ENCODE measurements around the gene IFITM1. TPM values are rescaled to one million over a fixed set of nuclear protein-coding genes. Genes with fewer than 3 reads are reported as not detected.

The IFITM1 gene
- total and polyA plus RNA-seq, 2 of the 4 experiments (the other 2 are of a cell fraction) = 24.2 to 68.9 TPM

GRCh38 chr11:283405-284104, 30.3 kb upstream of the IFITM1 start:
- no peak overlapping the region for H2BK15ac ChIP-seq (ENCODE audit: low read depth, low read length)
- no peak overlapping the region for H2AK9ac ChIP-seq (replicated peaks; ENCODE audit: low read depth, low read length, poor library complexity)
- no peak overlapping the region for H4K91ac ChIP-seq (ENCODE audit: insufficient read depth, low read depth, low read length)
- no peaks in the 10 kb centered on the region for H4K20me1 ChIP-seq (ENCODE audit: insufficient read depth, low read length)
- H3K27ac ChIP-seq (ENCODE audit: insufficient read depth, low read length) = no peak overlapping the region
- peaks cover 66% of the 10 kb centered on the region for H3K27me3 ChIP-seq (ENCODE audit: control insufficient read depth, insufficient read depth, low read length)
- 100% methylated on average over 3 of the region's 23 CpGs; no CpG with 5 or more reads in 1 of the 2 experiments for WGBS, 2 experiments (ENCODE audit: extremely low coverage in 2 of 2, insufficient read length in 1 of 2)
- ChIA-PET CTCF (no interaction called here), POLR2A (ENCODE audit: unreplicated experiment) (no interaction called here)
- no peak overlapping the region for H3K9ac ChIP-seq (ENCODE audit: low read depth, low read length)
- no peaks in the 10 kb centered on the region for H3K36me3 ChIP-seq (ENCODE audit: control insufficient read depth, insufficient read depth, low read length)
- no peak overlapping the region for H3K23ac ChIP-seq (ENCODE audit: low read depth, low read length)
- H3K9me3 ChIP-seq (ENCODE audit: control insufficient read depth, insufficient read depth, low read length) = no peaks in the 10 kb centered on the region
- in situ Hi-C loops (cut with MboI; ENCODE audit: low sequenced_read_pairs) (loop anchor here (10.0 kb wide), 1 partner anchor 59 kb away; no protein-coding TSS in a partner anchor), dilution Hi-C loops (cut with HindIII; ENCODE audit: low sequenced_read_pairs, unreplicated experiment) (no loop called here), intact Hi-C loops (cut with micrococcal nuclease) (no loop called here)
- no peak overlapping the region for H3K4ac ChIP-seq (ENCODE audit: low read depth, low read length)
- H3K14ac ChIP-seq (replicated peaks; ENCODE audit: low read depth, low read length) = no peak overlapping the region
- H3K79me1 ChIP-seq (ENCODE audit: low read depth in 1 of 2, low read length in 2 of 2) = no peaks in the 10 kb centered on the region
- ATAC-seq (ENCODE audit: low read depth) (no peak), DNase-seq (no peak)
- no peak overlapping the region for H4K8ac ChIP-seq (ENCODE audit: low read depth in 2 of 2, low read length in 2 of 2)
- H4K5ac ChIP-seq (ENCODE audit: low read depth, low read length) = no peak overlapping the region
- no peaks in the 10 kb centered on the region for H3K9me1 ChIP-seq (ENCODE audit: insufficient read depth, low read length)
- no peak overlapping the region for H2BK20ac ChIP-seq (ENCODE audit: low read depth, low read length)
- H2BK5ac ChIP-seq (ENCODE audit: low read depth, low read length, poor library complexity, severe bottlenecking) = no peak overlapping the region
- no peak overlapping the region for H2AK5ac ChIP-seq (ENCODE audit: low read depth, low read length)
- H2BK120ac ChIP-seq (ENCODE audit: low read depth, low read length) = no peak overlapping the region
- peaks cover 2% of the 10 kb centered on the region; the same call in 1 of the 2 replicates for H3K4me1 ChIP-seq (ENCODE audit: control insufficient read depth, insufficient read depth, low read length)
- no peak for TF ChIP-seq RFX5 (IDR thresholded peaks at IDR 0.05; ENCODE audit: low read depth, low read length)
- TF ChIP-seq CTCF (conservative IDR thresholded peaks at IDR 0.05; ENCODE audit: low read depth, low read length) = no peak
- TF ChIP-seq RAD21 (IDR thresholded peaks at IDR 0.05; ENCODE audit: low read length) = no peak
- TF ChIP-seq USF2 (IDR thresholded peaks at IDR 0.05; ENCODE audit: low read depth, low read length) = no peak
- TF ChIP-seq MAFK (IDR thresholded peaks at IDR 0.05; ENCODE audit: low read depth, low read length) = no peak
- TF ChIP-seq POLR2A (IDR thresholded peaks at IDR 0.05; ENCODE audit: low read depth, low read length) = no peak
- no peak for TF ChIP-seq BHLHE40 (IDR thresholded peaks at IDR 0.05; ENCODE audit: low read depth, low read length)
- no peak for TF ChIP-seq FOS (IDR thresholded peaks at IDR 0.05; ENCODE audit: low read depth, low read length)
- TF ChIP-seq ELK1 (IDR thresholded peaks at IDR 0.05; ENCODE audit: borderline replicate concordance, low read depth, low read length) = no peak
- TF ChIP-seq SMC3 (IDR thresholded peaks at IDR 0.05; ENCODE audit: low read depth, low read length) = no peak
- no peak for TF ChIP-seq RCOR1 (IDR thresholded peaks at IDR 0.05; ENCODE audit: insufficient replicate concordance, low read length)
- no peak for TF ChIP-seq NFE2L2 (IDR thresholded peaks at IDR 0.05; ENCODE audit: low read depth, low read length)
- TF ChIP-seq CHD1 (IDR thresholded peaks at IDR 0.05; ENCODE audit: low read depth, low read length) = no peak
- no peak for TF ChIP-seq CEBPB (IDR thresholded peaks at IDR 0.05; ENCODE audit: low read depth, low read length)
- TF ChIP-seq MXI1 (IDR thresholded peaks at IDR 0.05; ENCODE audit: borderline replicate concordance, low read depth, low read length) = no peak
- TF ChIP-seq MAZ (IDR thresholded peaks at IDR 0.05; ENCODE audit: borderline replicate concordance, low read depth, low read length) = no peak
- H3K4me3 ChIP-seq (ENCODE audit: insufficient read depth, low read depth, low read length) = no peak overlapping the region
- BruUV-seq (replicated peaks) = no TSS peak
- H3K4me2 ChIP-seq (ENCODE audit: low read depth, low read length) = no peak overlapping the region
- H3K18ac ChIP-seq (ENCODE audit: low read depth, low read length) = no peak overlapping the region
- H3K56ac ChIP-seq (ENCODE audit: extremely low read depth, insufficient read depth, low read length) = no peak overlapping the region
- H2AFZ ChIP-seq (replicated peaks; ENCODE audit: low read length, poor library complexity) = no peak overlapping the region

All from IMR-90 (cell line).